HG02981 (cell line): ENCODE data around the gene RPRD1A.
"Not testable (repeated sequence)": the region's sequence is repeated elsewhere in the genome, so short reads cannot be mapped to it uniquely, and the experiment has no call there.

Source experiments
- ATAC-seq: cut with Tn5 transposase; IDR thresholded peaks from one replicate; pipeline ENCODE4 v1.9.1; 2021; ENCODE audit warnings: mild to moderate bottlenecking, moderate library complexity; ENCODE audit not compliant: unreplicated experiment

The RPRD1A gene

DNA sequence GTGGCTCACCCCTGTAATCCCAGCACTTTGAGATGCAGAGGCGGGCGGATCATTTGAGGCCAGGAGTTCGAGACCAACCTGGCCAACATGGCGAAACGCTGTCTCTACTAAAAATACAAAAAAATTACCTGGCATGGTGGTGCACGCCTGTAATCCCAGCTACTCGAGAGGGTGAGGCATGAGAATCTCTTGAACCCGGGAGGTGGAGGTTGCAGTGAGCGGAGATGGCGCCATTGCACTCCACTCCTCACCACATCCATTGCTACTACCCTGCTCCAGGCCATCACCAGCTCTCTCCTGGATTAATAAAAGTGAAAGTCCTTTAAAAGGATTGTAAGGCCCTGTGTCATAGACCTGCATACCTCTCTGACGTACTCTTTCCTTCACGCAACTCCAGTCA is 93.7 kb downstream of the RPRD1A start:
- ATAC-seq: no peak

GRCh38 chr18:35972197-35973000 is 95.0 kb downstream of the RPRD1A start, which contains the start of gene RMP24:
Gene RMP24, plus strand, starts transcription at chr18:35972679.
- peak; percentile 88 for ATAC-seq

- ATAC-seq: peak; percentile 7
Measured at GRCh38 chr18:35971661-35972196, 95.6 kb downstream of the RPRD1A start.

GRCh38 chr18:35969676-35970075 is 97.7 kb downstream of the RPRD1A start:
- ATAC-seq: no peak

DNA sequence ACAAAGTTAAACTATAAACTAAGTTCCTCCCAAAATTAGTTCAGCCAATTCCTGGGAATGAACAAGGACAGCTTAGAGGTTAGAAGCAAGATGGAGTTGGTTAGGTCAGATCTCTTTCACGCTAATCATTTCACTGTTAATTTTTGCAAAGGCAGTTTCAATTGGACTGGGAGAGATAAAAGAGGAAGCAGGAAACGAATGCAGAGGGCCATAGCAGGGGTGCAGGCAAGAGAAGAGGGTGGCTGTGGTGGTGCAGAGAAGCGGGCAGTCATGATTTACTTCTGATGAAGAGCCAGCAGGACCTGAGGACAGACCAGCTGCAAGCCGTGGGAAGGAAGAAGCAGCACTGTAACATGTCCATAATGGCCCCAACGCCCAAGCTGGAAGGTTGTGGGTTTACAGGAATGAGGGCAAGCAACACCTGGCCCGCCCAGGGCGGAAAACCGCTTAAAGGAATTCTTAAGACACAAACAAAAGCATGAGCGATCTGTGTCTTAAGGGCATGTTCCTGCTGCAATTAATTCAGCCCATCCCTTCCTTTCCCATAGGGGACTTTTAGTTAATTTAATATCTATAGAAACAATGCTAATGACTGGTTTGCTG is 99.0 kb downstream of the RPRD1A start:
- no peak for ATAC-seq

- not testable (repeated sequence) for ATAC-seq
Measured at GRCh38 chr18:35967866-35968265, 99.5 kb downstream of the RPRD1A start.

DNA sequence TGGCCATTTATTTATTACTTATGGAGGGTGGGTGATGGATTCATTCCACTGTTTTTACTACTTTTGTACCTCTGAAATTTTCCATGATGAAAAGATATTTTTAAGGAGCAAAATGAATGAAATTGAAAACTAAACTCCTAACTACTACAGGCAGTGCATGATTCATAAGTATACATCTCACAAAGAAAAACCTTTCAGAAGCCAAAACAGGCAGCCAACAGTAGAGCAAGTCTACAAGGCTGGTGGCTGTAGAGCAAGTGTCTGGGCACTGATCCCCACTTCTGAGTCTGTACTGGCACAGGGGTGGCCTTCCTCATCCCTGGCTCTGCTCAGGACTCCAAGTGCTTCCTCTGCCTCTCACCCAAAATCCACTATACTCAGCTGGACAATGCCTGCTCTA is 103.0 kb downstream of the RPRD1A start:
- no peak for ATAC-seq

- ATAC-seq: no peak
Measured at GRCh38 chr18:35962320-35962719, 105.0 kb downstream of the RPRD1A start.

DNA sequence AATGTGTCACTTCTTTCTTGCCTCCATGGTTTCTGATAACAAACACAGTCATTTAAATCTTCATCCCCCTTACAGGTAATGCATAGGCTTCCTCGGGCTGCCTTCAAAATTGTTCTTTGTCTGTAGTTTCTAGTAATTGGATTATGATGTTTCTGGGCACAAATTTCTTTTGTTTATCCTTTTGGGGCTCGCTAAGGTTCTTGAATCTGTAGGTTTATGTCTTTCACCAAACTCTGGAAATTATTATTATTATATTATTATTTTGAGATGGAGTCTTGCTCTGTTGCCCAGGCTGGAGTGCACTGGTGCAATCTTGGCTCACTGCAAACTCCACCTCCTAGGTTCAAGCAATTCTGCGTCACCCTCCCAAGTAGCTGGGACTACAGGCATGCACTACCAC is 111.1 kb downstream of the RPRD1A start:
- ATAC-seq: no peak

DNA sequence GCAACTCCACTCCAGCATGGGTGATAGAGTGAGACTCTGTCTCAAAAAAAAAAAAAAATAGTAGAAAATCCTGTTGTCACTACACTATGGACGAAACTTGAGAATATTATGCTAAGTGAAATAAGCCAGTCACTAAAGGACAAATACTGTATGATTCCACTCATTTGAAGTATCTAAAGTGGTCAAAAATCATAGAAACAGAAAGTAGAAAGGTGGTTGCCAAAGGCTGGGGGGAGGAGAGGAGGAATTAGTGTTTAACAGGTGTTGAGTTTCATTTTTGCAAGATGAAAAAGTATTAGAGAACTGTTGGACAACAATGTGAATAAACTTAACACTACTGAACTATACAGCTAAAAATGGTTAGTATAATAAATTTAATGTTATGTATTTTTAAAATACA is 113.7 kb downstream of the RPRD1A start:
- peak; percentile 64 for ATAC-seq

GRCh38 chr18:35950628-35950982 is 116.8 kb downstream of the RPRD1A start:
- ATAC-seq: no peak

GRCh38 chr18:35949903-35950627 is 117.3 kb downstream of the RPRD1A start:
- peak; percentile 67 for ATAC-seq

DNA sequence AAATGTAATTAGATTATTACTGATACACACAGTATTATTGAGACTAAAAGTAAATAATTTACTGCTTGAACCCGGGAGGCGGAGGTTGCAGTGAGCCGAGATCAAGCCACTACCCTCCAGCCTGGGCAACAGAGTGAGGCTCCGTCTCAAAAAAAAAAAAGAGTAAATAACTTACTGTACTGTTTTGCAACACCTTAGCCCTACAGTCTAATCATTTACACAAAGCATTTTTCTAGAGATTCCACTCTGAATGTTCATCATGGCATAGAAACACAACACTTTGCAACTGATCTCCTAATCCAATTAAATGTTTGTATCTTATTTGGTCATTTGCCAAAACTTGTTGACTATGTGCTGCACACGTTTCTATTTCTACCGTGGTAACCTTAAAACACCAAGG is 118.3 kb downstream of the RPRD1A start:
- no peak for ATAC-seq

- no peak for ATAC-seq
Measured at GRCh38 chr18:35948080-35948479, 119.3 kb downstream of the RPRD1A start.

GRCh38 chr18:35942661-35943060 is 124.7 kb downstream of the RPRD1A start:
- ATAC-seq: no peak

GRCh38 chr18:35942133-35942532 is 125.2 kb downstream of the RPRD1A start:
- no peak for ATAC-seq

- ATAC-seq: no peak
Measured at GRCh38 chr18:35941299-35941698, 126.1 kb downstream of the RPRD1A start.
